Measurements from ENCODE around the gene USP9Y.

The USP9Y gene

GRCh38 chrY:12741414-12741813, 40.4 kb downstream of the USP9Y start:
- Mint-ChIP-seq H3K27ac (no peak overlapping the region), H3K4me1 (no peaks in the 10 kb centered on the region), H3K9me3 (no peaks in the 10 kb centered on the region), H3K27me3 (no peaks in the 10 kb centered on the region), H3K4me3 (no peak overlapping the region)
- no peak for DNase-seq
- ATAC-seq: no peak

DNA sequence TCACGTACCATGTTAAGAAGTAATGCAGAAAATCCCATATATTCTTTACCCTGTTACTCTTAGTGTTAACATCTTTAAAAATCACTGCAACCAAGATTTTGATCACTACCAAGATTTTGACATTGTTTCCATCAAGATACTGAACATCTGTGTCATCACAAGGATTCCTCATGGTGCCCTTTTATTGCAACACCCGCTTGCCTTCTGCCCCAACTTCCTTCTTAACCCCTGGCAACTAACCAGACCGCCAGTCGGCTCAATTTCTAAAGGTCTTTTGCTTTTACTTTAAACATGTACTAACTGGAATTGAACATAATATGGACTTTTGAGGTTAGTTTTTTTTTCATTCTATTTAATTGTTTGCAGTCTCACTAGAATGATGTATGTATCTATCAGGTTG, 41.7 kb downstream of the USP9Y start:
- no peak for DNase-seq
- peaks cover 0 to 5% of the 10 kb centered on the region in 2 donors for H3K9me3 Mint-ChIP-seq
- H3K27ac Mint-ChIP-seq: peak overlapping the region in 1 of 2 donors; percentile 57
- H3K27me3 Mint-ChIP-seq: no peaks in the 10 kb centered on the region
- ATAC-seq: no peak
- H3K4me3 Mint-ChIP-seq: no peak overlapping the region
- no peaks in the 10 kb centered on the region for H3K4me1 Mint-ChIP-seq

GRCh38 chrY:12744091-12744490, 43.1 kb downstream of the USP9Y start:
- Mint-ChIP-seq H3K27ac (no peak overlapping the region), H3K4me3 (no peak overlapping the region), H3K4me1 (no peaks in the 10 kb centered on the region), H3K27me3 (no peaks in the 10 kb centered on the region), H3K9me3 (peaks cover 0 to 5% of the 10 kb centered on the region in 2 donors)
- ATAC-seq: no peak
- no peak for DNase-seq

DNA sequence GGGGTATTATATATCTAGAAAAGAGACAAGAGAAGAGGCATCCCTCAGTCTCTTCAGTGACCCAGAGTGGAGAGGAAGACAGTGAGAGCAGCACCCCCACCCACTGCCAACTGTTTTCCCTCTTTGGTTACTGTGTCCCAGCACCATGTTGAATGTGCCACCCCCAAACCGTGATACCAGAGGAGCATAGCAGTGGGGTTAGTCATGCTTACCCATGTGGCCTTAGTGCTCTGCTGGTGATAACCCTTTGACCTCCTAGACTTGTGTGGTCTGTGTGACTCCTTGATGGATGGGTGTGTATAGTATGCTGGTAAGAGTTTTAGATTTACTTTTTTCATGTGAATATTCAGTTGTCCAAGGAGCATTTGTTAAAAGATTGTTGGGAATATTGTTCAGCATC, 48.3 kb downstream of the USP9Y start:
- no peak for ATAC-seq
- Mint-ChIP-seq H3K9me3 (peaks cover 0 to 5% of the 10 kb centered on the region in 2 donors), H3K27me3 (no peaks in the 10 kb centered on the region), H3K4me1 (no peaks in the 10 kb centered on the region), H3K27ac (peak overlapping the region; percentile 28 to 54), H3K4me3 (no peak overlapping the region)
- no peak for DNase-seq

DNA sequence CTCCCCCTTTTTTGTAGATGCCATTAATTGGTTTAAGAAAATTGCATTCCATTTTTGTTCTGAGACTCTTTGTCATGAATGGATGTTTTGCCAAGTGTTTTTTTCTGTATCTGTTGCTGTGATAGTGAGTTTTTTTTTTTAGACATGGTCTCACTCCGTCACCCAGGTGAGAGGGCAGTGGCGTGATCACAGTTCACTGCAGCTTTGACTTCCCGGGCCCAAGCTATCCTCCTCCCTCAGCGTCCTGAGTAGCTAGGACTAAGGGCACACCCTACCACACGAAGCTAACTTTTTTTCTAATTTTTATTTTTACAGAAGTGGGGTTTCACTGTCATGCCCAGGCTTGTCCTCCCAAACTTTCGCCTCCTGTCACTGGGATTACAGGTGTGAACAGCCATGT, 51.8 kb downstream of the USP9Y start:
- no peaks in the 10 kb centered on the region for H3K9me3 Mint-ChIP-seq
- peaks cover 12% of the 10 kb centered on the region for H3K4me1 Mint-ChIP-seq
- DNase-seq: no peak
- no peak overlapping the region for H3K4me3 Mint-ChIP-seq
- no peaks in the 10 kb centered on the region for H3K27me3 Mint-ChIP-seq
- peak overlapping the region in 1 of 2 donors; percentile 76 for H3K27ac Mint-ChIP-seq
- no peak for ATAC-seq

GRCh38 chrY:12756021-12756420, 55.0 kb downstream of the USP9Y start:
- DNase-seq: no peak
- Mint-ChIP-seq H3K4me3 (no peak overlapping the region), H3K27me3 (no peaks in the 10 kb centered on the region), H3K9me3 (no peaks in the 10 kb centered on the region), H3K4me1 (peaks cover 12% of the 10 kb centered on the region), H3K27ac (no peak overlapping the region)
- ATAC-seq: peak; percentile 48

- ATAC-seq (no peak), DNase-seq (no peak)
- Mint-ChIP-seq H3K27ac (no peak overlapping the region), H3K9me3 (no peaks in the 10 kb centered on the region), H3K27me3 (no peaks in the 10 kb centered on the region), H3K4me3 (no peak overlapping the region), H3K4me1 (no peaks in the 10 kb centered on the region)
Observed at GRCh38 chrY:12765976-12766375, 64.9 kb downstream of the USP9Y start.

DNA sequence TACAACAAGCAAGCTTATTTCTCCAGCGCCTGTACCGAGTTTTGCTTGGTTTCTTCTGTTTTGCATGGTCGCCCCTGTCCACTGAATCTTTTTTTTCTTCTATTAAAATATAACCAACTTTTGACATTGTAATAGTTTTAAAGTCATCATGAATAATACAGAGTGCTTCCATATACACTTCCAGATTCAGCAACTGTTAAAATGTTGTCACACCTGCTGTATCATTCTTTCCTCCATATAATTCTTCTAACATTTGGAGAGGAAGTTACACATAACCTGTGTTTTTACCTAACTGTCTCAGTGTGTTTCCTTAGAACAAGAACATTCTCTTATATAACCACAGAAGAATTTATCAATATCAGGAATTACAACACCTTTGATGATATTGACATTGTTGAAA, 83.5 kb downstream of the USP9Y start:
- ATAC-seq (no peak), DNase-seq (no peak)
- no peaks in the 10 kb centered on the region for H3K9me3 Mint-ChIP-seq
- no peaks in the 10 kb centered on the region for H3K4me1 Mint-ChIP-seq
- no peak overlapping the region for H3K4me3 Mint-ChIP-seq
- no peak overlapping the region for H3K27ac Mint-ChIP-seq
- no peaks in the 10 kb centered on the region for H3K27me3 Mint-ChIP-seq

DNA sequence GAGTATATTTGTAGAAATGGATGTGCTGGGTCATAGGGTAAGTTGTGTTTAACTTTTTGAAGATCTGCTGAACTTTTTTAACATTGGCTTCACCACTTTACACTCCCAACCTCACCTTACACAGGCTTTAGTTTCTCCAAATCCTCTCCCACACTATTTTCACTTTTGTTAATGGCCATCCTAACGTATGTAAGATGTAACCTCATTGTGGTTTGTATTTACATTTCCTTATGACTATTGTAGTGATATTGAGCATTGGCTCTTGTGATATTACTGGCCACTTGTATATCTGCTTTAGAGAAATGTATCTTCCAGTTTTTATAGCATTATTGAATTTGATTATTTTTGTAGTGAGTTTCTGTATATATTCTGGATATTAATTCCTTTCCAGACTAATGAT, 93.0 kb downstream of the USP9Y start:
- H3K4me3 Mint-ChIP-seq: no peak overlapping the region
- H3K27ac Mint-ChIP-seq: no peak overlapping the region
- ATAC-seq: peak; percentile 82
- no peak for DNase-seq
- H3K27me3 Mint-ChIP-seq: no peaks in the 10 kb centered on the region
- H3K4me1 Mint-ChIP-seq: no peaks in the 10 kb centered on the region
- no peaks in the 10 kb centered on the region for H3K9me3 Mint-ChIP-seq

DNA sequence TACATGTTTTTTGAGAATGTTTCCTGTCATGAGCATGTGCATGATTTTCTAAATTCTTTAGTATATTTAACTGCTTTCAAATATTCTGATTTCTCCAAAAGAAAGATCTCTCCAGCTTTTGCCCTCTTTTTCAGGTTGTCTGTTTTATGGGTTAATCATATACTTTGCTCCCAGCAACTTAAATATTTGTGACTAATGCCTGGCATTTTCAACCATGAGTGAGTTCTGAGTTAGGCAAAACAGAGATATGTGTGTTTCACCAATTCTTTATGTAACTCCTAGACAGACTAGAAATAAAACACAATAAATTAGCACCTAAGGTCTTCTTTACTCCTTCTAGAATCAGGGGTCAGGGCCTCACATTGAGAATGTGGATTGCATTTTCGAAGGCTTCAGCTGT, 107.0 kb downstream of the USP9Y start:
- Mint-ChIP-seq H3K27me3 (no peaks in the 10 kb centered on the region), H3K9me3 (no peaks in the 10 kb centered on the region), H3K4me1 (no peaks in the 10 kb centered on the region), H3K4me3 (no peak overlapping the region), H3K27ac (no peak overlapping the region)
- no peak for ATAC-seq
- no peak for DNase-seq

GRCh38 chrY:12809034-12809433, 108.0 kb downstream of the USP9Y start:
- Mint-ChIP-seq H3K4me3 (no peak overlapping the region), H3K27me3 (no peaks in the 10 kb centered on the region), H3K27ac (no peak overlapping the region), H3K4me1 (no peaks in the 10 kb centered on the region), H3K9me3 (no peaks in the 10 kb centered on the region)
- no peak for DNase-seq
- no peak for ATAC-seq

DNA sequence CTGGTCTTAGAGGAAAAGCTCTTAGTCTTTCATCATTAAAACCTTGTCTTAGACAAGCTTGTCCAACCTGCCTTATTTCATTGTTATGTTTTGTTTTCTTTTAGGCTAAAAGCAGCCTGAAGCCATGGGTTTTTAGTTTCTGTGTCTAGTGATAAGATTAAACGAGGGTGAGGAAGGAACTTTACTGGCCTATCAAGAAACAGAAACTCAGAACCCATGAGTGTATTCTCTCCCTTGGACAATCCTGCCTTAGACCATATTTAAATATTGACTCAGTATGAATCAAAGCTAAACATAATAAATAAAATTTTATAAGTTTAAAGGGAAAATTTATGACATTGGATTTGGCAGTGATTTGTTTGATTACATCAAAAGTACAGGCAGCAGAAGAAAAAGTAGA, 122.4 kb downstream of the USP9Y start:
- Mint-ChIP-seq H3K4me3 (no peak overlapping the region), H3K4me1 (no peaks in the 10 kb centered on the region), H3K9me3 (no peaks in the 10 kb centered on the region), H3K27ac (no peak overlapping the region), H3K27me3 (no peaks in the 10 kb centered on the region)
- ATAC-seq (no peak), DNase-seq (no peak)

- no peaks in the 10 kb centered on the region for H3K9me3 Mint-ChIP-seq
- H3K27ac Mint-ChIP-seq: no peak overlapping the region
- DNase-seq (no peak), ATAC-seq (no peak)
- H3K4me3 Mint-ChIP-seq: no peak overlapping the region
- H3K4me1 Mint-ChIP-seq: no peaks in the 10 kb centered on the region
- H3K27me3 Mint-ChIP-seq: no peaks in the 10 kb centered on the region
Observed at GRCh38 chrY:12826791-12827190, 125.8 kb downstream of the USP9Y start.

DNA sequence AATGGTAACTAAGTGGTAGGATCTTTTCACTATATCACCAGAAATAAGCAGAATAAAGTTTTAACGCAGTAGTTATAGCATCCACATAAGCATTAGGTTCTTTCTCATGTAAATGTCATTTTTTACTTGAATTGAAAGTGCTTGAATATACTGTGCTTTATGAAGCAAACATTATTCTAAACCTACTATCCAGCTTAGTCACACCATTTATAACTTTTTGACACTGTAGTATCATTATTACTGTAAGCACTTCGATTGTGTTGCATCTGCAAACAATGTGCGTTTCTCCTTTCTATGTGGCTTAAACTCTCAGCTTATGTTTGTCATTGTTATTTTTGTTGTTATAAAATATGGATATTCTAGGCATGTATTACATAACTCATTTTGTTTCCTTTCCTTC, 132.3 kb downstream of the USP9Y start:
- ATAC-seq (peak; percentile 43), DNase-seq (no peak)
- Mint-ChIP-seq H3K9me3 (no peaks in the 10 kb centered on the region), H3K4me1 (peaks cover 6% of the 10 kb centered on the region), H3K27me3 (no peaks in the 10 kb centered on the region), H3K27ac (no peak overlapping the region), H3K4me3 (no peak overlapping the region)

DNA sequence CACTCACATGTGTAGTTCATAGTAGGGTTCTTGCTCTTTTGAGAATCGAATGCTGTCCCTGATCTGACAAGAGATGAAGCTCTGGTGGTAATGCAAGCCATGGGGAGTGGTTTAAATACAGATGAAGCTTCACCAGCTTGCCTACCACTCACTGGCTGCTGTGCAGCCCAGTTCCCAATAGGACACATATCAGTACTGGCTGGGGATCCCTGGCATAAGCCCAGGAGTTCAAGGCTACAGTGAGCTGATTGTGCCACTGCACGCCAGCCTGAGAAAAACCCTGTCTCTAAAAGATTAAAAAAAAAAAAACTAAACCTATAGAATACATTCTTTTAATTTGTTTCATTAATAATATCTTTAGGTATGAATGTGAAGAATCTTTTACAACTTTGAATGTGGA, 136.5 kb downstream of the USP9Y start:
- Mint-ChIP-seq H3K27ac (peak overlapping the region; percentile 27 to 93), H3K4me3 (no peak overlapping the region), H3K4me1 (peaks cover 6% of the 10 kb centered on the region), H3K27me3 (no peaks in the 10 kb centered on the region), H3K9me3 (no peaks in the 10 kb centered on the region)
- ATAC-seq (no peak), DNase-seq (no peak)

- no peak for ATAC-seq
- Mint-ChIP-seq H3K4me3 (no peak overlapping the region), H3K4me1 (no peaks in the 10 kb centered on the region), H3K27me3 (no peaks in the 10 kb centered on the region), H3K9me3 (no peaks in the 10 kb centered on the region), H3K27ac (no peak overlapping the region)
- DNase-seq: no peak
Observed at GRCh38 chrY:12841368-12841767, 140.3 kb downstream of the USP9Y start.

GRCh38 chrY:12846793-12847192, 145.8 kb downstream of the USP9Y start:
- Mint-ChIP-seq H3K9me3 (peaks cover 0 to 9% of the 10 kb centered on the region in 2 donors), H3K27me3 (no peaks in the 10 kb centered on the region), H3K4me3 (no peak overlapping the region), H3K4me1 (no peaks in the 10 kb centered on the region), H3K27ac (no peak overlapping the region)
- ATAC-seq (no peak), DNase-seq (no peak)
